PFSK-1 (cell line): ENCODE data around the gene SRRT.

Experiments used
- FOXP2 ChIP-seq: optimal IDR thresholded peaks from 2 replicates; pipeline ENCODE3; 2011; ENCODE audit warnings: borderline replicate concordance, control low read depth, inconsistent platforms; ENCODE audit not compliant: insufficient read depth; ENCODE audit errors: extremely low read length, extremely low read depth
- POLR2AphosphoS5 ChIP-seq: IDR thresholded peaks from 2 replicates; pipeline ENCODE4 v1.6.1; 2012; ENCODE audit warnings: low read depth, mild to moderate bottlenecking, control low read depth, low read length, moderate library complexity
- SIN3A ChIP-seq: IDR thresholded peaks from 2 replicates; pipeline ENCODE4 v1.6.1; 2012; ENCODE audit warnings: mild to moderate bottlenecking, low read length, moderate library complexity, borderline replicate concordance; ENCODE audit not compliant: insufficient read depth
- TAF1 ChIP-seq: IDR thresholded peaks from 2 replicates; pipeline ENCODE4 v1.6.1; 2012; ENCODE audit warnings: low read length, control low read depth, borderline replicate concordance; ENCODE audit not compliant: insufficient read depth
- TF ChIP-seq, protein P1 (sequence below), 2 experiments: IDR thresholded peaks; 2 replicates each; pipeline versions ENCODE4 v1.6.1 to v1.8.0; 2011 to 2012; ENCODE audit warnings: low read depth in 2 of 2, low read length in 2 of 2, control low read depth in 1 of 2, inconsistent platforms in 1 of 2, mild to moderate bottlenecking in 1 of 2, moderate library complexity in 1 of 2; ENCODE audit not compliant: insufficient read depth in 1 of 2

Gene SRRT

GRCh38 chr7:100840470-100841100, 34.3 kb upstream of the SRRT start:
- TF ChIP-seq SIN3A (no peak), POLR2AphosphoS5 (no peak)
- TF ChIP-seq, protein P1, sequence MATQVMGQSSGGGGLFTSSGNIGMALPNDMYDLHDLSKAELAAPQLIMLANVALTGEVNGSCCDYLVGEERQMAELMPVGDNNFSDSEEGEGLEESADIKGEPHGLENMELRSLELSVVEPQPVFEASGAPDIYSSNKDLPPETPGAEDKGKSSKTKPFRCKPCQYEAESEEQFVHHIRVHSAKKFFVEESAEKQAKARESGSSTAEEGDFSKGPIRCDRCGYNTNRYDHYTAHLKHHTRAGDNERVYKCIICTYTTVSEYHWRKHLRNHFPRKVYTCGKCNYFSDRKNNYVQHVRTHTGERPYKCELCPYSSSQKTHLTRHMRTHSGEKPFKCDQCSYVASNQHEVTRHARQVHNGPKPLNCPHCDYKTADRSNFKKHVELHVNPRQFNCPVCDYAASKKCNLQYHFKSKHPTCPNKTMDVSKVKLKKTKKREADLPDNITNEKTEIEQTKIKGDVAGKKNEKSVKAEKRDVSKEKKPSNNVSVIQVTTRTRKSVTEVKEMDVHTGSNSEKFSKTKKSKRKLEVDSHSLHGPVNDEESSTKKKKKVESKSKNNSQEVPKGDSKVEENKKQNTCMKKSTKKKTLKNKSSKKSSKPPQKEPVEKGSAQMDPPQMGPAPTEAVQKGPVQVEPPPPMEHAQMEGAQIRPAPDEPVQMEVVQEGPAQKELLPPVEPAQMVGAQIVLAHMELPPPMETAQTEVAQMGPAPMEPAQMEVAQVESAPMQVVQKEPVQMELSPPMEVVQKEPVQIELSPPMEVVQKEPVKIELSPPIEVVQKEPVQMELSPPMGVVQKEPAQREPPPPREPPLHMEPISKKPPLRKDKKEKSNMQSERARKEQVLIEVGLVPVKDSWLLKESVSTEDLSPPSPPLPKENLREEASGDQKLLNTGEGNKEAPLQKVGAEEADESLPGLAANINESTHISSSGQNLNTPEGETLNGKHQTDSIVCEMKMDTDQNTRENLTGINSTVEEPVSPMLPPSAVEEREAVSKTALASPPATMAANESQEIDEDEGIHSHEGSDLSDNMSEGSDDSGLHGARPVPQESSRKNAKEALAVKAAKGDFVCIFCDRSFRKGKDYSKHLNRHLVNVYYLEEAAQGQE (IDR thresholded peaks at IDR 0.05; ENCODE audit: insufficient read depth in 1 of 2, low read depth in 2 of 2, low read length in 2 of 2): no peak

DNA sequence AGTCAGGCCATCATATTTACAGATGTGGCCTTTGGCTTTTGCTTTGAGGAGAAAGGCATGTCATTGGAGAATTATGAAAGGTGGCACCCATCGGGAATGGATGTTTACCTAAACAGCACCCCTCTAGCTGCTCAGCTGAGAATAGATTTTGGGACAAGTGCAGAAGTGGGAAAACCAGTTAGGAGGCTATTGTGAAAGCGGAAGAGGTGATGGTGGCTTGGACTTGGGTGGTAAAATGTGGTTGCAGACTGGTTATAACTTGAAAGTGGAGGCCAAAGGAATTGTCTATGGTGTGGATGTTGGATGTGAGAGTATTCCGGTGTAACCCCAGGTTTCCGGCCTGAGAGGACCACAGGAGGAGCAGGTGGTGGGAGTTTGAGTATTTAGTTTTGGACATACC, 27.5 kb upstream of the SRRT start:
- TF ChIP-seq TAF1 (no peak), FOXP2 (no peak), SIN3A (no peak), POLR2AphosphoS5 (no peak)
- TF ChIP-seq, protein P1 (IDR thresholded peaks at IDR 0.05; ENCODE audit: insufficient read depth in 1 of 2, low read depth in 2 of 2, low read length in 2 of 2): no peak

DNA sequence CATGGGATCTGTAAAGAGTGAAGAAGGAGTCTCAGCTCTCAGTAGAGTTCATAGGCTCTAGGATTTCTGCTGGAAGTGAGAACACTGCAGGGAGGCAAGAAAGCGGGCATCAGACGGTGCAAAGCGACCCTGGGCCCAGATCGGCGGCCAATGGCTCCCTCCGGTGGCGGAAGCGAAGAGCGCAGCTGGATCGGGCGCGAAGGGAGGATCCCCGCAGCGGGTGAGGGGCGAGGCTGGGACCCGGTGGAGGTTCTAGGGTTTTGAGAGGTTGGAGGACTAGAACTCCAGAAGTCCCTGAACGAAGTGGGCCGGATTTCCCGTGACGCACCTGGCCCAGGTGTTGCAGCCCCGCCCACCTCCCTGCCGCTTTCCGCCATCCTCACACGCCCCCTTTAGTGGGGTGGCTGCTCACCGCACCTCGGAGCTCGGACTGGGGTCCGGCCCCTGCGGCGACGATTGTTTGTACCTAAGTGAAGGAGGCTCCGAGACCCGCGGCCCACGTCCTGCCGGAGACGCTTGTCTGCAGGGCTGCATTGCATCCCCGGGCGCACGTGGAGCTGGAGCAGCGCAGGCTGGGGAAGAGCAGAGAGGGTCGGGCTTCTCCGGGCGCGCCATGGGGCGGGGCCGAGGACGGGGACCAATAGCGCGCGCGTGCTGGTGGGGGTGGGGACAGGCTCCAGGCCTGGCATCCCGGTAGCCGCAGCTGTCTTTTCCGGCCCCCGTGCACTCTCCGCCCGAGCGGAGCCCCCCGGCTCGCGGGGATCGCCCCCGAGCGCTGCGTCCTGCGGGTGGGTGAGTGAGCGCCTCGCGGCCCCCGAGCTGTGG, 22.6 kb upstream of the SRRT start, which contains the start of gene SLC12A9:
Gene SLC12A9 (plus strand): TSS at position 666 of the 825 bp plus-strand sequence. CDS start 1,485 bp downstream, outside the sequence.
- TF ChIP-seq POLR2AphosphoS5 (peak; percentile 70), SIN3A (peak; percentile 31; the same call in 1 of the 2 replicates), TAF1 (0 out of 2 replicates have a peak, but pooled peaks have one; percentile 47), FOXP2 (peak; percentile 32)
- TF ChIP-seq, protein P1 (IDR thresholded peaks at IDR 0.05; ENCODE audit: insufficient read depth in 1 of 2, low read depth in 2 of 2, low read length in 2 of 2): 0 out of 4 replicates have a peak, but pooled peaks of 1 of the 2 experiments have one; percentile 19

DNA sequence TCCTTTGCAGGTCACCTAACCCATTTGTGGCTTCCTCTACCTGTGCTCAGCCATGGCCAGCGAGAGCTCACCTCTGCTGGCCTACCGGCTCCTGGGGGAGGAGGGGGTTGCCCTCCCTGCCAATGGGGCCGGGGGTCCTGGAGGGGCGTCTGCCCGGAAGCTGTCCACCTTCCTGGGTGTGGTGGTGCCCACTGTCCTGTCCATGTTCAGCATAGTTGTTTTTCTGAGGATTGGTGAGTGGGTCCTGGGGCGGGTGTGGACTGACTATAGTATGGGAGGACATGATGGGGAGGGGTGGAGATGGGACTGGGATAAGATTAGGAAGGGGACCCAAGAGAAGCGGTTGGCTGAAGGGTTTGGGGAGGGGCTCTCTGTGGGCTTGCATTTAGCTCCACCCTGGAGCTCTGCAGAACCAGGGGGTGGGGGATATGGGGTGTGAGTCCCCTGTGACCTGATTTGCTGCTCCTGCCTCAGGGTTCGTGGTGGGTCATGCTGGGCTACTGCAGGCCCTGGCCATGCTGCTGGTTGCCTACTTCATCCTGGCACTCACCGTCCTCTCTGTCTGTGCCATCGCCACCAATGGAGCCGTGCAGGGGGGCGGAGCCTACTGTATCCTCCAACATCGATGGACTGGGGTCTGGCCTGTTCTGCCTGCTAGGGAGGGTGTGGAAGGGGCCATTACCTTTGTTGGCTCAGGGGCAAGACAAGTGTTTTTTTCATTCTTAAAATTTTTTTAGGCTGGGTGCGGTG, 20.6 kb upstream of the SRRT start:
- no peak for TF ChIP-seq POLR2AphosphoS5
- TF ChIP-seq, protein P1 (IDR thresholded peaks at IDR 0.05; ENCODE audit: insufficient read depth in 1 of 2, low read depth in 2 of 2, low read length in 2 of 2): no peak
- no peak for TF ChIP-seq FOXP2
- no peak for TF ChIP-seq TAF1
- no peak for TF ChIP-seq SIN3A
